ENCODE data around the gene RNGTT. TPM values are rescaled to one million over a fixed set of nuclear protein-coding genes. Genes with fewer than 3 reads are reported as not detected.

The RNGTT gene
- total RNA-seq, 1 donor from 2014 or later: 13.1 TPM

- Mint-ChIP-seq H3K27me3 (ENCODE audit: low read depth) (no peaks in the 10 kb centered on the region), H3K4me1 (ENCODE audit: low read depth) (no peaks in the 10 kb centered on the region), H3K4me3 (ENCODE audit: unreplicated experiment) (no peak overlapping the region), H3K27ac (ENCODE audit: unreplicated experiment) (no peak overlapping the region), H3K9me3 (ENCODE audit: low read depth) (no peaks in the 10 kb centered on the region), H3K36me3 (ENCODE audit: low read depth) (peaks cover 5% of the 10 kb centered on the region)
- TF ChIP-seq CTCF (IDR thresholded peaks at IDR 0.05): no peak
- no peak for DNase-seq (ENCODE audit: low spot score)
These were observed 350.8 kb downstream of the RNGTT start for GRCh38 chr6:88612631-88613030.

GRCh38 chr6:88611721-88612120 lies 351.7 kb downstream of the RNGTT start:
- H3K9me3 Mint-ChIP-seq (ENCODE audit: low read depth): no peaks in the 10 kb centered on the region
- H3K27me3 Mint-ChIP-seq (ENCODE audit: low read depth): no peaks in the 10 kb centered on the region
- no peak for TF ChIP-seq CTCF (IDR thresholded peaks at IDR 0.05)
- DNase-seq (ENCODE audit: low spot score): no peak
- H3K4me1 Mint-ChIP-seq (ENCODE audit: low read depth): no peaks in the 10 kb centered on the region
- no peak overlapping the region for H3K27ac Mint-ChIP-seq (ENCODE audit: unreplicated experiment)
- peaks cover 5% of the 10 kb centered on the region for H3K36me3 Mint-ChIP-seq (ENCODE audit: low read depth)
- no peak overlapping the region for H3K4me3 Mint-ChIP-seq (ENCODE audit: unreplicated experiment)

- DNase-seq (ENCODE audit: low spot score): no peak
- no peaks in the 10 kb centered on the region for H3K4me1 Mint-ChIP-seq (ENCODE audit: low read depth)
- TF ChIP-seq CTCF (IDR thresholded peaks at IDR 0.05): no peak
- H3K27me3 Mint-ChIP-seq (ENCODE audit: low read depth): no peaks in the 10 kb centered on the region
- no peak overlapping the region for H3K27ac Mint-ChIP-seq (ENCODE audit: unreplicated experiment)
- no peaks in the 10 kb centered on the region for H3K9me3 Mint-ChIP-seq (ENCODE audit: low read depth)
- no peak overlapping the region for H3K4me3 Mint-ChIP-seq (ENCODE audit: unreplicated experiment)
- peaks cover 5% of the 10 kb centered on the region for H3K36me3 Mint-ChIP-seq (ENCODE audit: low read depth)
These were observed 353.4 kb downstream of the RNGTT start for GRCh38 chr6:88609983-88610382.

- no peak overlapping the region for H3K4me3 Mint-ChIP-seq (ENCODE audit: unreplicated experiment)
- DNase-seq (ENCODE audit: low spot score): no peak
- no peak for TF ChIP-seq CTCF (IDR thresholded peaks at IDR 0.05)
- H3K9me3 Mint-ChIP-seq (ENCODE audit: low read depth): no peaks in the 10 kb centered on the region
- peaks cover 6% of the 10 kb centered on the region for H3K27me3 Mint-ChIP-seq (ENCODE audit: low read depth)
- H3K4me1 Mint-ChIP-seq (ENCODE audit: low read depth): no peaks in the 10 kb centered on the region
- no peak overlapping the region for H3K27ac Mint-ChIP-seq (ENCODE audit: unreplicated experiment)
- no peaks in the 10 kb centered on the region for H3K36me3 Mint-ChIP-seq (ENCODE audit: low read depth)
These were observed 358.1 kb downstream of the RNGTT start for GRCh38 chr6:88605271-88605670.

GRCh38 chr6:88599571-88599970 lies 363.8 kb downstream of the RNGTT start:
- no peaks in the 10 kb centered on the region for H3K4me1 Mint-ChIP-seq (ENCODE audit: low read depth)
- H3K27ac Mint-ChIP-seq (ENCODE audit: unreplicated experiment): no peak overlapping the region
- no peaks in the 10 kb centered on the region for H3K9me3 Mint-ChIP-seq (ENCODE audit: low read depth)
- peaks cover 6% of the 10 kb centered on the region for H3K27me3 Mint-ChIP-seq (ENCODE audit: low read depth)
- DNase-seq (ENCODE audit: low spot score): no peak
- no peak for TF ChIP-seq CTCF (IDR thresholded peaks at IDR 0.05)
- no peaks in the 10 kb centered on the region for H3K36me3 Mint-ChIP-seq (ENCODE audit: low read depth)
- no peak overlapping the region for H3K4me3 Mint-ChIP-seq (ENCODE audit: unreplicated experiment)
